Naive thymus-derived CD4-positive, alpha-beta T cell (primary cell): ENCODE measurements around the gene NRXN3. TPM values are rescaled to one million over a fixed set of nuclear protein-coding genes. Genes with fewer than 3 reads are reported as not detected.

Source experiments
- ATAC-seq: fragments of 150-1000 bp; cut with Tn5 transposase; 2 replicates; pipeline ENCODE4 v1.10.0; 2021; ENCODE audit warnings: mild to moderate bottlenecking, moderate library complexity
- CTCF ChIA-PET: fragments of 350-600 bp; sonication (Branson Sonifier 250); formaldehyde crosslinking; loops from one replicate; lab custom pipeline; 2021; ENCODE audit warnings: antibody characterized with exemption; lab: Charles Lee
- POLR2A ChIA-PET: fragments of 350-600 bp; sonication (Branson Sonifier 250); formaldehyde crosslinking; loops from one replicate; lab custom pipeline; 2021; ENCODE audit warnings: antibody characterized with exemption, inconsistent platforms; lab: Charles Lee
- DNase-seq, 9 donors: peaks; one replicate each; pipeline versions ENCODE4 v3.0.0 to v3.0.0-alpha.2; 2020 to 2022; ENCODE audit warnings: mixed read lengths in 1 of 9
- H3K27ac ChIP-seq: one replicate; pipeline ENCODE4 v1.7.0; 2013; ENCODE audit warnings: mild to moderate bottlenecking, low read depth, low read length, moderate library complexity
- H3K27me3 ChIP-seq, 2 donors: one replicate each; pipeline ENCODE4 v1.7.0; 2013; ENCODE audit warnings: low read length in 2 of 2, mild to moderate bottlenecking in 2 of 2, moderate library complexity in 2 of 2; ENCODE audit not compliant: control insufficient read depth in 2 of 2, insufficient read depth in 2 of 2
- H3K36me3 ChIP-seq, 3 experiments: 1 replicate in 2 of 3; 2 replicates in 1 of 3; pipeline ENCODE4 v1.7.0; 2013; ENCODE audit warnings: low read length in 3 of 3, mild to moderate bottlenecking in 3 of 3, moderate library complexity in 1 of 3; ENCODE audit not compliant: insufficient read depth in 3 of 3, control insufficient read depth in 2 of 3
- H3K4me1 ChIP-seq, 2 donors: one replicate each; pipeline ENCODE4 v1.7.0; 2013; ENCODE audit warnings: low read length in 2 of 2, mild to moderate bottlenecking in 2 of 2, moderate library complexity in 1 of 2; ENCODE audit not compliant: control insufficient read depth in 2 of 2, insufficient read depth in 2 of 2
- H3K4me3 ChIP-seq: 2 replicates; pipeline ENCODE4 v1.7.0; 2013; ENCODE audit warnings: mild to moderate bottlenecking, low read length
- H3K9me3 ChIP-seq, 3 experiments: 1 replicate in 2 of 3; 2 replicates in 1 of 3; pipeline ENCODE4 v1.7.0; 2013; ENCODE audit warnings: low read length in 3 of 3; ENCODE audit not compliant: control insufficient read depth in 2 of 3
- H3K27ac Mint-ChIP-seq, 9 donors: one replicate each; pipeline ENCODE4 v1.8.0; 2020 to 2022; ENCODE audit warnings: mixed read lengths in 9 of 9, mild to moderate bottlenecking in 8 of 9, moderate library complexity in 5 of 9, inconsistent platforms in 2 of 9
- H3K27me3 Mint-ChIP-seq, 5 donors: one replicate each; pipeline ENCODE4 v1.8.0; 2021 to 2022; ENCODE audit warnings: mixed read lengths in 5 of 5, mild to moderate bottlenecking in 1 of 5
- H3K36me3 Mint-ChIP-seq, 5 donors: one replicate each; pipeline ENCODE4 v1.8.0; 2020 to 2022; ENCODE audit warnings: mixed read lengths in 5 of 5, mild to moderate bottlenecking in 3 of 5, inconsistent platforms in 1 of 5
- H3K4me1 Mint-ChIP-seq, 7 donors: one replicate each; pipeline ENCODE4 v1.8.0; 2020 to 2022; ENCODE audit warnings: mixed read lengths in 7 of 7, mild to moderate bottlenecking in 3 of 7, inconsistent platforms in 1 of 7
- H3K4me3 Mint-ChIP-seq, 10 donors: one replicate each; pipeline ENCODE4 v1.8.0; 2020 to 2022; ENCODE audit warnings: mild to moderate bottlenecking in 10 of 10, mixed read lengths in 10 of 10, moderate library complexity in 6 of 10, inconsistent platforms in 2 of 10
- H3K9me3 Mint-ChIP-seq, 11 donors: one replicate each; pipeline ENCODE4 v1.8.0; 2020 to 2022; ENCODE audit warnings: mixed read lengths in 11 of 11, mild to moderate bottlenecking in 4 of 11, inconsistent platforms in 1 of 11, moderate library complexity in 1 of 11
- intact Hi-C, 2 donors: fragments of 100-400 bp; cut with micrococcal nuclease; formaldehyde crosslinking; loops; one replicate each; pipeline ENCODE4 v1.15.1; 2023
- polyA plus RNA-seq, 2 donors: library from polyadenylated mRNA; unstranded; fragments of 300-500 nt; fragmentation: Illumina TruSeq; gene quantifications; one replicate each; pipeline ENCODE4 v1.2.3, GENCODE V29; 2021
- total RNA-seq, 6 experiments: library from RNA in 5 of 6; stranded (reverse) in 5 of 6; gene quantifications; 1 replicate in 5 of 6; 2 replicates in 1 of 6; pipeline ENCODE4 v1.2.3 and lab custom pipeline; 2021 to 2026

Gene NRXN3
- total and polyA plus RNA-seq, 7 experiments from 2014 or later: not detected

- H3K27me3 ChIP-seq: no peaks in the 10 kb centered on the region
- H3K4me1 ChIP-seq: no peaks in the 10 kb centered on the region
- intact Hi-C loops: no loop called here
- POLR2A ChIA-PET: no interaction called here
- no peaks in the 10 kb centered on the region for H3K9me3 ChIP-seq
- no peak overlapping the region for H3K4me3 Mint-ChIP-seq
- no peaks in the 10 kb centered on the region for H3K4me1 Mint-ChIP-seq
- peaks cover 0 to 5% (median 0%) of the 10 kb centered on the region in 11 donors for H3K9me3 Mint-ChIP-seq
- H3K4me3 ChIP-seq: no peak overlapping the region
- no peak overlapping the region for H3K27ac ChIP-seq
- peak overlapping the region in 1 of 9 donors; percentile 42 for H3K27ac Mint-ChIP-seq
- H3K36me3 ChIP-seq: no peaks in the 10 kb centered on the region
- no peak for DNase-seq
- H3K36me3 Mint-ChIP-seq: no peaks in the 10 kb centered on the region
- CTCF ChIA-PET: no interaction called here
- H3K27me3 Mint-ChIP-seq: peaks cover 0 to 21% (median 0%) of the 10 kb centered on the region in 5 donors
- no peak for ATAC-seq
Observed at GRCh38 chr14:78701246-78701645, 531.1 kb downstream of the NRXN3 start.

GRCh38 chr14:78704965-78705364, 534.8 kb downstream of the NRXN3 start:
- ATAC-seq: no peak
- peaks cover 0 to 23% (median 4%) of the 10 kb centered on the region in 5 donors for H3K27me3 Mint-ChIP-seq
- intact Hi-C loops: no loop called here

GRCh38 chr14:78705989-78706388, 535.8 kb downstream of the NRXN3 start:
- ChIA-PET CTCF (no interaction called here), POLR2A (no interaction called here)
- intact Hi-C loops: no loop called here
- H3K4me3 ChIP-seq: no peak overlapping the region
- no peaks in the 10 kb centered on the region for H3K9me3 ChIP-seq
- H3K4me1 ChIP-seq: no peaks in the 10 kb centered on the region
- Mint-ChIP-seq H3K36me3 (no peaks in the 10 kb centered on the region), H3K4me1 (no peaks in the 10 kb centered on the region), H3K9me3 (peaks cover 0 to 5% (median 0%) of the 10 kb centered on the region in 11 donors), H3K27me3 (peaks cover 0 to 23% (median 5%) of the 10 kb centered on the region in 5 donors), H3K27ac (no peak overlapping the region), H3K4me3 (no peak overlapping the region)
- no peaks in the 10 kb centered on the region for H3K27me3 ChIP-seq
- ATAC-seq (no peak), DNase-seq (no peak)
- H3K27ac ChIP-seq: no peak overlapping the region
- H3K36me3 ChIP-seq: no peaks in the 10 kb centered on the region

More at GRCh38 chr14:78704965-78705364, 534.8 kb downstream of the NRXN3 start:
- Histone ChIP-seq H3K27ac (no peak overlapping the region), H3K4me3 (no peak overlapping the region), H3K36me3 (no peaks in the 10 kb centered on the region), H3K4me1 (no peaks in the 10 kb centered on the region), H3K9me3 (no peaks in the 10 kb centered on the region), H3K27me3 (no peaks in the 10 kb centered on the region)
- peak overlapping the region in 1 of 9 donors; percentile 45 for H3K27ac Mint-ChIP-seq
- no peak overlapping the region for H3K4me3 Mint-ChIP-seq
- H3K4me1 Mint-ChIP-seq: no peaks in the 10 kb centered on the region
- CTCF ChIA-PET: no interaction called here
- POLR2A ChIA-PET: no interaction called here
- H3K9me3 Mint-ChIP-seq: peaks cover 0 to 5% (median 0%) of the 10 kb centered on the region in 11 donors
- DNase-seq: no peak
- H3K36me3 Mint-ChIP-seq: no peaks in the 10 kb centered on the region

- Histone ChIP-seq H3K9me3 (no peaks in the 10 kb centered on the region), H3K4me3 (no peak overlapping the region), H3K27me3 (no peaks in the 10 kb centered on the region), H3K27ac (no peak overlapping the region), H3K4me1 (no peaks in the 10 kb centered on the region), H3K36me3 (no peaks in the 10 kb centered on the region)
- peaks cover 0 to 20% (median 0%) of the 10 kb centered on the region in 5 donors for H3K27me3 Mint-ChIP-seq
- H3K4me3 Mint-ChIP-seq: no peak overlapping the region
- intact Hi-C loops: no loop called here
- no peak for DNase-seq
- POLR2A ChIA-PET: no interaction called here
- CTCF ChIA-PET: no interaction called here
- H3K36me3 Mint-ChIP-seq: no peaks in the 10 kb centered on the region
- peaks cover 0 to 16% (median 2%) of the 10 kb centered on the region in 11 donors for H3K9me3 Mint-ChIP-seq
- no peak overlapping the region for H3K27ac Mint-ChIP-seq
- ATAC-seq: no peak
- H3K4me1 Mint-ChIP-seq: no peaks in the 10 kb centered on the region
Observed at GRCh38 chr14:78709795-78710557, 539.8 kb downstream of the NRXN3 start.

GRCh38 chr14:78710963-78711362, 540.8 kb downstream of the NRXN3 start:
- DNase-seq (no peak), ATAC-seq (no peak)
- no peak overlapping the region for H3K4me3 ChIP-seq
- peaks cover 0 to 16% (median 2%) of the 10 kb centered on the region in 11 donors for H3K9me3 Mint-ChIP-seq
- H3K36me3 Mint-ChIP-seq: no peaks in the 10 kb centered on the region
- no peaks in the 10 kb centered on the region for H3K4me1 ChIP-seq
- H3K9me3 ChIP-seq: no peaks in the 10 kb centered on the region
- ChIA-PET POLR2A (no interaction called here), CTCF (no interaction called here)
- no peak overlapping the region for H3K27ac ChIP-seq
- H3K27me3 Mint-ChIP-seq: peaks cover 0 to 11% (median 0%) of the 10 kb centered on the region in 5 donors
- no peaks in the 10 kb centered on the region for H3K36me3 ChIP-seq
- H3K27me3 ChIP-seq: no peaks in the 10 kb centered on the region
- H3K4me3 Mint-ChIP-seq: no peak overlapping the region
- no peaks in the 10 kb centered on the region for H3K4me1 Mint-ChIP-seq
- intact Hi-C loops: no loop called here
- no peak overlapping the region for H3K27ac Mint-ChIP-seq

- Mint-ChIP-seq H3K4me1 (no peaks in the 10 kb centered on the region), H3K27me3 (peaks cover 0 to 11% (median 0%) of the 10 kb centered on the region in 5 donors), H3K4me3 (no peak overlapping the region), H3K27ac (no peak overlapping the region), H3K9me3 (peaks cover 0 to 16% (median 3%) of the 10 kb centered on the region in 11 donors), H3K36me3 (no peaks in the 10 kb centered on the region)
- Histone ChIP-seq H3K4me1 (no peaks in the 10 kb centered on the region), H3K27me3 (no peaks in the 10 kb centered on the region), H3K9me3 (no peaks in the 10 kb centered on the region), H3K4me3 (no peak overlapping the region), H3K36me3 (no peaks in the 10 kb centered on the region), H3K27ac (no peak overlapping the region)
- intact Hi-C loops: no loop called here
- DNase-seq: no peak
- no peak for ATAC-seq
- ChIA-PET POLR2A (no interaction called here), CTCF (no interaction called here)
Observed at GRCh38 chr14:78713716-78714115, 543.5 kb downstream of the NRXN3 start.

GRCh38 chr14:78714711-78715110, 544.5 kb downstream of the NRXN3 start:
- Mint-ChIP-seq H3K9me3 (peaks cover 0 to 16% (median 3%) of the 10 kb centered on the region in 11 donors), H3K4me1 (no peaks in the 10 kb centered on the region), H3K36me3 (no peaks in the 10 kb centered on the region), H3K27me3 (peaks cover 0 to 9% (median 0%) of the 10 kb centered on the region in 5 donors), H3K27ac (no peak overlapping the region), H3K4me3 (no peak overlapping the region)
- Histone ChIP-seq H3K4me1 (no peaks in the 10 kb centered on the region), H3K4me3 (no peak overlapping the region), H3K27me3 (no peaks in the 10 kb centered on the region), H3K9me3 (no peaks in the 10 kb centered on the region), H3K27ac (no peak overlapping the region), H3K36me3 (no peaks in the 10 kb centered on the region)
- POLR2A ChIA-PET: no interaction called here
- CTCF ChIA-PET: no interaction called here
- intact Hi-C loops: no loop called here
- no peak for ATAC-seq
- no peak for DNase-seq
